Esophagus muscularis mucosa (tissue), 3 donors: ENCODE measurements around the gene ARHGAP11A.

Experiments used
- POLR2AphosphoS5 ChIP-seq, 2 donors: sonication (generic); formaldehyde crosslinking; IDR thresholded peaks; one replicate each; pipeline ENCODE4 v1.6.1; 2017; ENCODE audit warnings: antibody characterized with exemption in 2 of 2
- TF ChIP-seq, protein P1 (sequence below), 3 experiments: fragments of 200-600 bp in 2 of 3; fragments of 450-650 bp in 1 of 3; sonication (generic) in 2 of 3; IDR thresholded peaks; one replicate each; pipeline ENCODE4 v1.5.1; 2017 to 2019; ENCODE audit warnings: antibody characterized with exemption in 3 of 3, mild to moderate bottlenecking in 2 of 3, moderate library complexity in 1 of 3

DNA sequence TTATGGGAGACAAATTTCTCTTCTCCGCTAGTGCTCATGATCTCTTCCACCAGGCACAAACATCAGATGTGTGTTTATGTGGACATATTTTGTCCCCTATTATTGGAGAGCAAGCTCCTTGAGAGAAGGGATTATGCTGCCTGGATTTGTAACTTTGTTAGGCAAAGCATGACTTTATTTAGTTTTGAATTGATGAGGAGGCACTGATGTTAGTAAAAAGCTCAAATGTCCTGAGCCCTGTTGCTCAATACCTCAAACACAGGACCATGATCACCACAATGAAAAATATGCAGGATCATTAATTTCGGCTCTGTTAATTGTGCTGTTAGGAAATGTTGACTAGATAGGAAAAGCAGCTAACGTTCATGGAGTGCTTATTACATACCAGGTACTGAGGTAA lies 55.3 kb downstream of the ARHGAP11A start:
- TF ChIP-seq, protein P1, sequence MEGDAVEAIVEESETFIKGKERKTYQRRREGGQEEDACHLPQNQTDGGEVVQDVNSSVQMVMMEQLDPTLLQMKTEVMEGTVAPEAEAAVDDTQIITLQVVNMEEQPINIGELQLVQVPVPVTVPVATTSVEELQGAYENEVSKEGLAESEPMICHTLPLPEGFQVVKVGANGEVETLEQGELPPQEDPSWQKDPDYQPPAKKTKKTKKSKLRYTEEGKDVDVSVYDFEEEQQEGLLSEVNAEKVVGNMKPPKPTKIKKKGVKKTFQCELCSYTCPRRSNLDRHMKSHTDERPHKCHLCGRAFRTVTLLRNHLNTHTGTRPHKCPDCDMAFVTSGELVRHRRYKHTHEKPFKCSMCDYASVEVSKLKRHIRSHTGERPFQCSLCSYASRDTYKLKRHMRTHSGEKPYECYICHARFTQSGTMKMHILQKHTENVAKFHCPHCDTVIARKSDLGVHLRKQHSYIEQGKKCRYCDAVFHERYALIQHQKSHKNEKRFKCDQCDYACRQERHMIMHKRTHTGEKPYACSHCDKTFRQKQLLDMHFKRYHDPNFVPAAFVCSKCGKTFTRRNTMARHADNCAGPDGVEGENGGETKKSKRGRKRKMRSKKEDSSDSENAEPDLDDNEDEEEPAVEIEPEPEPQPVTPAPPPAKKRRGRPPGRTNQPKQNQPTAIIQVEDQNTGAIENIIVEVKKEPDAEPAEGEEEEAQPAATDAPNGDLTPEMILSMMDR (IDR thresholded peaks at IDR 0.05): no peak
- TF ChIP-seq POLR2AphosphoS5 (IDR thresholded peaks at IDR 0.05): no peak
